Stimulated activated effector memory CD8-positive, alpha-beta T cell treated with anti-CD3 and anti-CD28 coated beads, Interleukin-12 subunit alpha, Interleukin-12 subunit beta, amount 100 ng/mL, for 72 hours (primary cell): ENCODE results near the gene WIF1.

ENCODE experiments used
- ATAC-seq: fragments of 150-1000 bp; cut with Tn5 transposase; 2 replicates; pipeline ENCODE4 v1.10.0; 2021
- DNase-seq, 2 donors: peaks; one replicate each; pipeline ENCODE4 v3.0.0; 2021 to 2022; ENCODE audit warnings: low spot score in 2 of 2
- H3K27ac Mint-ChIP-seq: one replicate; pipeline ENCODE4 v1.8.0; 2022; ENCODE audit warnings: mild to moderate bottlenecking, mixed read lengths
- H3K36me3 Mint-ChIP-seq: one replicate; pipeline ENCODE4 v1.8.0; 2022; ENCODE audit warnings: mild to moderate bottlenecking, mixed read lengths
- H3K4me1 Mint-ChIP-seq: one replicate; pipeline ENCODE4 v1.8.0; 2022; ENCODE audit warnings: mixed read lengths
- H3K4me3 Mint-ChIP-seq: one replicate; pipeline ENCODE4 v1.8.0; 2022; ENCODE audit warnings: mild to moderate bottlenecking, mixed read lengths
- H3K9me3 Mint-ChIP-seq: one replicate; pipeline ENCODE4 v1.8.0; 2022; ENCODE audit warnings: mixed read lengths

WIF1 gene

GRCh38 chr12:65019696-65020234 is 101.3 kb downstream of the WIF1 start:
- ATAC-seq, result no peak
- H3K4me3 Mint-ChIP-seq, result no peak overlapping the region
- no peak for DNase-seq
- no peaks in the 10 kb centered on the region for H3K4me1 Mint-ChIP-seq
- H3K9me3 Mint-ChIP-seq, result no peaks in the 10 kb centered on the region
- H3K27ac Mint-ChIP-seq, result no peak overlapping the region
- H3K36me3 Mint-ChIP-seq, result no peaks in the 10 kb centered on the region

GRCh38 chr12:65016881-65017650 is 104.0 kb downstream of the WIF1 start:
- Mint-ChIP-seq H3K36me3 (no peaks in the 10 kb centered on the region), H3K4me1 (no peaks in the 10 kb centered on the region), H3K27ac (no peak overlapping the region), H3K4me3 (no peak overlapping the region), H3K9me3 (no peaks in the 10 kb centered on the region)
- DNase-seq (no peak), ATAC-seq (no peak)

- Mint-ChIP-seq H3K4me1 (no peaks in the 10 kb centered on the region), H3K36me3 (no peaks in the 10 kb centered on the region), H3K9me3 (no peaks in the 10 kb centered on the region), H3K4me3 (no peak overlapping the region), H3K27ac (no peak overlapping the region)
- ATAC-seq (no peak), DNase-seq (no peak)
Observed at GRCh38 chr12:65015850-65016249, 105.3 kb downstream of the WIF1 start.

- Mint-ChIP-seq H3K4me3 (no peak overlapping the region), H3K36me3 (no peaks in the 10 kb centered on the region), H3K4me1 (no peaks in the 10 kb centered on the region), H3K9me3 (no peaks in the 10 kb centered on the region), H3K27ac (no peak overlapping the region)
- no peak for DNase-seq
- ATAC-seq, result no peak
Observed at GRCh38 chr12:65014504-65015271, 106.4 kb downstream of the WIF1 start.

- Mint-ChIP-seq H3K27ac (no peak overlapping the region), H3K4me1 (no peaks in the 10 kb centered on the region), H3K9me3 (no peaks in the 10 kb centered on the region), H3K36me3 (no peaks in the 10 kb centered on the region), H3K4me3 (no peak overlapping the region)
- ATAC-seq (no peak), DNase-seq (no peak)
Observed at GRCh38 chr12:65010437-65010836, 110.7 kb downstream of the WIF1 start.

- DNase-seq (no peak), ATAC-seq (no peak)
- H3K27ac Mint-ChIP-seq, result no peak overlapping the region
- no peak overlapping the region for H3K4me3 Mint-ChIP-seq
- no peaks in the 10 kb centered on the region for H3K36me3 Mint-ChIP-seq
- no peaks in the 10 kb centered on the region for H3K4me1 Mint-ChIP-seq
- no peaks in the 10 kb centered on the region for H3K9me3 Mint-ChIP-seq
Observed at GRCh38 chr12:65005716-65006115, 115.4 kb downstream of the WIF1 start.

- no peak for DNase-seq
- no peak overlapping the region for H3K27ac Mint-ChIP-seq
- H3K36me3 Mint-ChIP-seq, result no peaks in the 10 kb centered on the region
- no peak for ATAC-seq
- no peak overlapping the region for H3K4me3 Mint-ChIP-seq
- no peaks in the 10 kb centered on the region for H3K4me1 Mint-ChIP-seq
- H3K9me3 Mint-ChIP-seq, result no peaks in the 10 kb centered on the region
Observed at GRCh38 chr12:65004270-65004669, 116.8 kb downstream of the WIF1 start.
